CD14-positive monocyte (primary cell): ENCODE measurements around the gene ELF3. TPM values are rescaled to one million over a fixed set of nuclear protein-coding genes. Genes with fewer than 3 reads are reported as not detected.

ENCODE experiments used
- DNase-seq, 3 donors: peaks; one replicate each; pipeline ENCODE4 v3.0.0-alpha.2; 2011 to 2022
- H2AFZ ChIP-seq: 2 replicates; pipeline ENCODE4 v1.6.0; 2012; ENCODE audit warnings: mild to moderate bottlenecking, low read depth, low read length, inconsistent platforms; ENCODE audit not compliant: insufficient read depth, poor library complexity, severe bottlenecking
- H3K27ac ChIP-seq, 2 donors: 1 replicate in 1 of 2; 2 replicates in 1 of 2; pipeline ENCODE4 v1.5.1; 2012 to 2013; ENCODE audit warnings: low read length in 2 of 2, control low read depth in 1 of 2, inconsistent platforms in 1 of 2, low read depth in 1 of 2, mild to moderate bottlenecking in 1 of 2
- H3K27me3 ChIP-seq, 2 donors: one replicate each; pipeline versions ENCODE4 v1.6.0 to v1.6.1; 2011 to 2013; ENCODE audit warnings: low read length in 2 of 2; ENCODE audit not compliant: control insufficient read depth in 2 of 2, insufficient read depth in 2 of 2
- H3K36me3 ChIP-seq, 2 donors: replicated peaks in 1 of 2; 1 replicate in 1 of 2; 2 replicates in 1 of 2; pipeline versions ENCODE4 v1.5.1 to v1.6.1; 2012 to 2013; ENCODE audit warnings: low read length in 2 of 2, control low read depth in 1 of 2, inconsistent platforms in 1 of 2, mild to moderate bottlenecking in 1 of 2; ENCODE audit not compliant: insufficient read depth in 2 of 2, control insufficient read depth in 1 of 2
- H3K4me1 ChIP-seq, 2 donors: 1 replicate in 1 of 2; 2 replicates in 1 of 2; pipeline versions ENCODE4 v1.5.1 to v1.6.1; 2012 to 2013; ENCODE audit warnings: low read length in 2 of 2, control low read depth in 1 of 2, inconsistent platforms in 1 of 2, mild to moderate bottlenecking in 1 of 2, moderate library complexity in 1 of 2; ENCODE audit not compliant: insufficient read depth in 2 of 2, control insufficient read depth in 1 of 2
- H3K4me2 ChIP-seq: replicated peaks from 2 replicates; pipeline ENCODE3; 2012; ENCODE audit warnings: low read length, moderate library complexity, mild to moderate bottlenecking; ENCODE audit not compliant: poor library complexity, severe bottlenecking; ENCODE audit errors: extremely low read depth
- H3K4me3 ChIP-seq, 3 experiments: fragments of 200-600 bp in 1 of 3; sonication (generic) in 1 of 3; replicated peaks in 1 of 3; 1 replicate in 2 of 3; 2 replicates in 1 of 3; pipeline ENCODE4 v1.5.1; 2011 to 2013; ENCODE audit warnings: low read length in 3 of 3, mild to moderate bottlenecking in 3 of 3, control low read depth in 2 of 3, low read depth in 2 of 3, inconsistent platforms in 1 of 3, moderate library complexity in 1 of 3
- H3K79me2 ChIP-seq: 2 replicates; pipeline ENCODE4 v1.6.0; 2012; ENCODE audit warnings: mild to moderate bottlenecking, control low read depth, inconsistent platforms, low read length, moderate library complexity; ENCODE audit not compliant: insufficient read depth
- H3K9ac ChIP-seq: 2 replicates; pipeline ENCODE4 v1.6.0; 2017; ENCODE audit warnings: low read length, mild to moderate bottlenecking; ENCODE audit not compliant: insufficient read depth, poor library complexity, severe bottlenecking
- H3K9me3 ChIP-seq, 2 donors: replicated peaks in 1 of 2; 1 replicate in 1 of 2; 2 replicates in 1 of 2; pipeline versions ENCODE4 v1.5.1 to v1.6.1; 2012 to 2013; ENCODE audit warnings: low read length in 2 of 2, control low read depth in 1 of 2; ENCODE audit not compliant: control insufficient read depth in 1 of 2, insufficient read depth in 1 of 2
- H4K20me1 ChIP-seq: 2 replicates; pipeline ENCODE4 v1.6.0; 2012; ENCODE audit warnings: mild to moderate bottlenecking, low read length, control low read depth, moderate library complexity; ENCODE audit not compliant: insufficient read depth
- H3K27ac Mint-ChIP-seq, 7 donors: one replicate each; pipeline ENCODE4 v1.8.0; 2020; ENCODE audit warnings: mild to moderate bottlenecking in 7 of 7, mixed read lengths in 7 of 7, moderate library complexity in 6 of 7, inconsistent platforms in 2 of 7
- H3K27me3 Mint-ChIP-seq, 3 donors: one replicate each; pipeline ENCODE4 v1.8.0; 2021 to 2022; ENCODE audit warnings: low read depth in 3 of 3, mild to moderate bottlenecking in 3 of 3, mixed read lengths in 3 of 3, moderate library complexity in 3 of 3, inconsistent platforms in 1 of 3
- H3K36me3 Mint-ChIP-seq, 2 donors: one replicate each; pipeline ENCODE4 v1.8.0; 2020; ENCODE audit warnings: mixed read lengths in 2 of 2, inconsistent platforms in 1 of 2, mild to moderate bottlenecking in 1 of 2
- H3K4me1 Mint-ChIP-seq: one replicate; pipeline ENCODE4 v1.8.0; 2020; ENCODE audit warnings: mild to moderate bottlenecking, mixed read lengths
- H3K4me3 Mint-ChIP-seq, 2 donors: one replicate each; pipeline ENCODE4 v1.8.0; 2020; ENCODE audit warnings: mild to moderate bottlenecking in 2 of 2, mixed read lengths in 2 of 2, moderate library complexity in 1 of 2
- H3K9me3 Mint-ChIP-seq, 7 donors: one replicate each; pipeline ENCODE4 v1.8.0; 2020 to 2022; ENCODE audit warnings: mixed read lengths in 7 of 7, mild to moderate bottlenecking in 6 of 7, moderate library complexity in 6 of 7, inconsistent platforms in 2 of 7
- CTCF ChIP-seq: fragments of 200-600 bp; IDR thresholded peaks from one replicate; pipeline ENCODE4 v1.8.0; 2022; ENCODE audit warnings: antibody characterized with exemption, mild to moderate bottlenecking
- WGBS: methylation state at CpG from one replicate; pipeline ENCODE4 v1.1.5; 2013; ENCODE audit warnings: missing lambda C conversion rate; ENCODE audit not compliant: insufficient coverage; 5-methylcytosine and 5-hydroxymethylcytosine counted together
- intact Hi-C, 2 donors: fragments of 100-400 bp; cut with micrococcal nuclease; formaldehyde crosslinking; loops; one replicate each; pipeline versions ENCODE4 v1.15.0 to v1.15.1; 2023
- polyA plus RNA-seq, 3 donors: library from polyadenylated mRNA; depleted of rRNA in 1 of 3; unstranded in 2 of 3; stranded (reverse) in 1 of 3; fragments of 300-500 nt in 2 of 3; fragments of >200 nt in 1 of 3; fragmentation: Illumina TruSeq in 2 of 3; gene quantifications; 1 replicate in 2 of 3; 2 replicates in 1 of 3; pipeline ENCODE4 v1.2.3, GENCODE V29; 2012 to 2021

The ELF3 gene
- polyA plus RNA-seq, 3 donors = 10.2 TPM; not detected in 2

- Histone ChIP-seq H3K4me2 (no peak overlapping the region), H3K27ac (no peak overlapping the region), H4K20me1 (peaks cover 95% of the 10 kb centered on the region), H3K4me1 (no peaks in the 10 kb centered on the region), H3K36me3 (peaks cover 67 to 83% of the 10 kb centered on the region in 2 donors), H3K4me3 (no peak overlapping the region), H3K27me3 (no peaks in the 10 kb centered on the region), H3K9ac (no peak overlapping the region), H3K9me3 (no peaks in the 10 kb centered on the region), H3K79me2 (peaks cover 48% of the 10 kb centered on the region), H2AFZ (no peak overlapping the region)
- DNase-seq = no peak
- Mint-ChIP-seq H3K36me3 (peaks cover 68 to 88% of the 10 kb centered on the region in 2 donors), H3K4me1 (peaks cover 6% of the 10 kb centered on the region), H3K27me3 (peaks cover 0 to 2% (median 1%) of the 10 kb centered on the region in 3 donors), H3K9me3 (no peaks in the 10 kb centered on the region), H3K27ac (peak overlapping the region in 2 of 7 donors; percentile 2 to 69), H3K4me3 (no peak overlapping the region)
- 100% methylated on average over 3 of the region's 10 CpGs for WGBS
- TF ChIP-seq CTCF = no peak
- intact Hi-C loops = no loop called here
Observed at GRCh38 chr1:201989354-201990128, 20.8 kb upstream of the ELF3 start.

GRCh38 chr1:201990427-201990826 lies 20.0 kb upstream of the ELF3 start:
- 100% methylated on average over 2 of the region's 6 CpGs for WGBS
- Histone ChIP-seq H3K4me3 (no peak overlapping the region), H3K4me1 (no peaks in the 10 kb centered on the region), H2AFZ (no peak overlapping the region), H3K79me2 (peaks cover 39% of the 10 kb centered on the region), H3K36me3 (peaks cover 71 to 92% of the 10 kb centered on the region in 2 donors), H3K9me3 (no peaks in the 10 kb centered on the region), H3K27ac (no peak overlapping the region), H3K27me3 (no peaks in the 10 kb centered on the region), H3K9ac (no peak overlapping the region), H4K20me1 (peaks cover 95% of the 10 kb centered on the region), H3K4me2 (no peak overlapping the region)
- H3K36me3 Mint-ChIP-seq = peaks cover 75 to 92% of the 10 kb centered on the region in 2 donors
- no peak overlapping the region for H3K27ac Mint-ChIP-seq
- H3K27me3 Mint-ChIP-seq = peaks cover 0 to 2% (median 1%) of the 10 kb centered on the region in 3 donors
- intact Hi-C loops = no loop called here
- no peak overlapping the region for H3K4me3 Mint-ChIP-seq
- no peak for DNase-seq
- no peaks in the 10 kb centered on the region for H3K9me3 Mint-ChIP-seq
- no peak for TF ChIP-seq CTCF
- H3K4me1 Mint-ChIP-seq = peaks cover 3% of the 10 kb centered on the region
